GM18951 (cell line): ENCODE results near the gene EVI5L.

Source experiments
- POLR2A ChIP-seq: IDR thresholded peaks from 4 replicates; pipeline ENCODE4 v1.6.1; 2011; ENCODE audit warnings: mild to moderate bottlenecking; ENCODE audit not compliant: insufficient read length, insufficient read depth; ENCODE audit errors: extremely low read depth
- in situ Hi-C: fragments of 300-500 bp; cut with MboI; formaldehyde crosslinking; loops from one replicate; pipeline ENCODE4 v1.12.0; 2022; ENCODE audit warnings: low sequenced_read_pairs, mixed read lengths, inconsistent platforms; ENCODE audit not compliant: unreplicated experiment

Gene EVI5L

DNA sequence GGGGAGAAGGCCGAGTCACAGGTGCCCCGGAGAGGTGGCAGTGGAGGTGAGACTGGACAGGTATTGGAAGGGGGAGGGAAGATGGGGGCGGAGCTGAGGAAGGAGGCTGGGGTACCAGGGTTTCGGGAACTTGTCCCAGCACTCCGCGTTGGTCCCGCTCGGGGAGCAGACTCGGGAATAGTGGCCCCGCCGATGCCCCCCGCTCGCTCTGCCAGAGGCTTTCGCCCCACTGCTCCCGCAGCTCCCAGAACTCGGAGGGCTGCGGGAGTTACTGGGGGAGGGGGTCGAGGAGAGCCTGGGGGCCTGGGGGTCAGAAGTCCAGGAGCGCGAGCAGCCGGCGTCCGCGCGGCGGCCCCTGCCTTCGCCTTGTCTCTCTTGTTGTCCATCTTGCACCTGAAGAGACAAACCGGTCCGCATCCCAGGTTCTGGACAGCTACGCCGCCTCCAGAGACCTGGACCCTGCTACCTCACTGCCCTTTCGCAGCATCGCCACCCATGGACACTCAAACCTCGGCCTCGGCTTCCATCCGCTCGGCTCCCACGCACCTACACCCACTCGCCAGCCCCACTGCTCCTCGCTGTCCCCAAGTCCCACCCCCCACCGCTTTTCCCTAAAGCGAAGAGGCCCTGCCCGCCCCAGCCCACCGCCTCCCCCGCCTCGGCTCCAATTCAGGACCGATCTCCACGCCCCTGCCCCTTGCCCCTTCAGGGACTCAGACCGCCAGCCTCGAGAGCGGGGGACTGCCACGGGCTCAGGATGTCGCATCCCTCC is 43.5 kb downstream of the EVI5L start:
- no peak for TF ChIP-seq POLR2A
- in situ Hi-C loops = no loop called here

DNA sequence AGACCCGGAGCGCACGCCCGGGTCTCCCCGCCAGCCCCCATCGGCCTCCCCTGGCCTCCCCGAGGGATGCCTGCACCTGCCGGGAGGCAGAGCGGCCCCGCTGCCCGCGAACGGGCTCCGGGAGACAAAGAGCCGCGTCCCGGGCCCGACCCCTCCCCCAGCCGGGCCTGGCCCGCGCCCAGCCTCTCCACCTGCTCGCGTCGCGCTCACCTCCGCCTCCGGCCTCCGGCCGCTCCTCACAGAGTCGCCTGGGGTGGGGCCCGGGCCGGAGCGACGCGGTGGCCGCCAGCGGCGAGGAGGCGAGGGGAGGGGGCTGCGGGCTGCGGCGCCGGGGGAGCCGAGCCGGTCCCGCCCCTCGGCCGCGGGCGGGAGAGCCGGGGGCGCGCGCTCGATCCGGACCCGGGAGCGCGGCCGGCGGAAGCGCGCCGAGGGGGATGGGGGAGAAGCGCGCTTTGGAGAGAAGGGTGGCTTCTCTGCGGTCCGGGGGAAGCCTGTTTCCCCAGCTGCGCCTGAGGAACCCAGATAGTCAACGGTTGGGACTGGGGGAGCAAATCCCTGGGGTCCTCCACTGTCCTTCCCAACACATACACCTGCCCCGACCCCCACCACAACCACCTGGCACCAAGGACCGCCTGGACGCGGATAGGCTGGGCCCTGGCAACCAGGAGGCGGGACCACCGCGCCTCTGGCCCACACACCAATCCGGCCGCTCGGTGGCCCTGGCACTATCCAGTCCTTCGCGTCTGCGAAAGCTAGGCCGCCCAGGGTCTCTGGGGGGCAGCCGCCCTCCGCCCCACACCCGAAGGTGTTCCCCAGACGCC is 44.3 kb downstream of the EVI5L start, which contains the start of gene PRR36:
Gene PRR36 (minus strand): TSS at position 315 of the 821 bp plus-strand sequence. CDS start 701 bp downstream, outside the sequence.
- no peak for TF ChIP-seq POLR2A

DNA sequence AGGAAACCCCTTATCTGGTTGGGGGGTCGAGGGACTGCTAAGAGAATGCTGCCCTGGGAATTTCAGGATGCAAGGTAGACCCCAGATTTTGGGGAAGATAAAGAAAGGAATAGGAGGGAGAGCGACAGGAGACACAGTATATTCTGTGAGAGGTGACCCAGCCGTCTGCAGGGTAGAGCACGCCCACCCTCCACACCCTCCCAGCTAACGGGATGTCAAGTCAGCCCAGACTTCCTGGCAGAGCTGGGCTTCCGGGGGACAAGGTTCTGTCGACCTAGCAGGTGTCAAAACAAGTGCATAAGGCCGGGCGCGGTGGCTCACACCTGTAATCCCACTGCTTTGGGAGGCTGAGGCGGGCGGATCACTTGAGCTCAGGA is 44.9 kb downstream of the EVI5L start:
- in situ Hi-C loops = no loop called here
- TF ChIP-seq POLR2A = no peak

More for the DNA sequence above, 44.3 kb downstream of the EVI5L start, which contains the start of gene PRR36:
- in situ Hi-C loops = no loop called here

DNA sequence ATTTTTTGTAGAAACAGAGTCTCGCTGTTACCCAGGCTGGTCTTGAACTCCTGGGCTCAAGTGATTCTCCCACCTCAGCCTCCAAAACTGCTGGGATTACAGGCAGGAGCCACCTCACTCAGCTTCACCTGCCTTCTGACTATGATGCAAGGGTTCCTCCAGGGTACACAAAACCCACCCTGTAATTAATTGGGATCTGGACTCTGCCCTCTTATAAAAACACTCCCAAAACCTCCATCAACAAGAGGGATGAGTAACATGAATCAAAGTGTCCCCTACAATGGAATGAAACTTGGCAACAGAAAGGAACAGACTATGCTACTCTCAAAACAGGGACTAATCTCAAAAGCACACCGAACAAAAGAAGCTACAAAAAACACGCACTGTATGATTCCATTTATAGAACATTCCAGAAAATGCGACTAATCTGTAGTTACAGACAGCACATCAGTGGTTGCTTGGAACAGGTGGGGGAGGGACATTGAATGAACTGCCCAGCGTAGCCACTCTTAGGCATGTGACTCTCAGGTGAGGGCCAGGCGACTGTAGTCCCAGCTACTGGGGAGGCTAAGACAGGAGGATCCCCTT is 47.3 kb downstream of the EVI5L start:
- no peak for TF ChIP-seq POLR2A
- in situ Hi-C loops = no loop called here

DNA sequence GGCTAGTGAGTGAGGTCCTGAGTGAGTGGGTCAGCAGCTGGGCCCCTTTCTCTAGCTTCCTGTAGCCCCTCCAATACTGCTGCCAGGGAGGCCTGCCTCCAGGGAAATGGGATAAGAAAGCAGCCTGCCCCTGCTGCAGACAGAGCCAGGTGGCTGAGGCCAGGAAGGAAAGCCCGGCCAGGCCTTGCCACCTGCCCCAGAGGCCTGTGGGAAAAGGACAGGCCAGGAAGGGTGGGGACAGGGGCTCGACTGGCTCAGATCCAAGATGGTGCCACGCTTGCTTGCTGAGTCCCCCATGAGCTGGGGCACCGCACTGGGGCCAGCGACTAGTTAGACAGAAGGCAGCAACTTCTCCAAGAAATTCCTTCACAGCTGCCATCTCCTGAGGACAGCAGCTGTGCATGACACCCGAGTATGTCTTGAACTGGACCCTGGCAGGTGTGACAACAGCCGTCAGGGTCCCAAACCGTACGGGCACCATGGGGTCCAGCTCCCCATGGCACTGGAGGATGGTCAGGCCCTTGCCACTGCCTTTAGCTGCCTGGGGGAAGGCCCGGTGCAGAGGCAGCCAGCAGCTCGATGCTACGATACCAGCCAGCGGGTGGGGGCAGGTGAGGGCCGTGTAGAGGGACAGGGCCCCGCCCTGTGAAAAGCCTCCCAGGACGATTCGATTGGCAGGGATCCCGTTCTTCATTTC is 49.2 kb downstream of the EVI5L start:
- TF ChIP-seq POLR2A = no peak

DNA sequence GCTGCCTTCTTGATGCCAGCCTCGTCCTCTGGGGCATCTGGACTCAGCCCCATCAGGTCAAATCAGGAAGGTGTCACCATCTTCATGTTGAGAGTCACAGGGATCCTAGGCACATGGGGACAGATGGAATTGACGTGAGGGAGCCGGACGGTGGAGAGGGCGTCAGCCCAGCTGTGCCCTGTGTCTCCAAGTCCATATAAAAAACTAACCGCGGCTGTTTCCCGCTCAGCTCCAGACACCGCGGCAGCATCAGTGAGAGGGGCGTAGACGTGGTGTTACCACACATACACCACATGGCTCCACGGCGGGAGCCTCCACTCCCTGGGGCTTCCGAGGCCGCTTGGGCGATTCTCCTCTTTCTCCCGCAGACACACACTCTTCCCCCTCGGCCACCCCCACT is 49.8 kb downstream of the EVI5L start:
- no peak for TF ChIP-seq POLR2A
- in situ Hi-C loops = no loop called here

More for the DNA sequence above, 49.2 kb downstream of the EVI5L start:
- in situ Hi-C loops = no loop called here

DNA sequence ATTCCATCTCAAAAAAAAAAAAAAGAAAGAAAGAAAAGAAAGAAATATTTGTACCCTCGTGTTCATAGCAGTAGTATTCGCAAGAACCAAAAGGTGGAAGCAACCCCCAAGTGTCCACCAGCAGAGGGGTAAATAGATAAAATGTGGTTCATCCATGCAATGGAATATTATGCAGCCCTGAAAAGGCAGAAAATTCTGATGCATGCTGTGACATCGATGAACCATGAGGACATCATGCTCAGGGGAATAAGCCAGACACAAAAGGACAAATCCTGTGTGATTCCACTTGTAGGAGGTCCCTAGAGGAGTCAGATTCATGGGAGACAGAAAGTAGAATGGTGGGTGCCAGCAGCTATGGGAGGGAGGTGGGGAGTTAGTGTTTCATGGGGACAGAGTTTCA is 51.9 kb downstream of the EVI5L start:
- TF ChIP-seq POLR2A = no peak
- in situ Hi-C loops = no loop called here

DNA sequence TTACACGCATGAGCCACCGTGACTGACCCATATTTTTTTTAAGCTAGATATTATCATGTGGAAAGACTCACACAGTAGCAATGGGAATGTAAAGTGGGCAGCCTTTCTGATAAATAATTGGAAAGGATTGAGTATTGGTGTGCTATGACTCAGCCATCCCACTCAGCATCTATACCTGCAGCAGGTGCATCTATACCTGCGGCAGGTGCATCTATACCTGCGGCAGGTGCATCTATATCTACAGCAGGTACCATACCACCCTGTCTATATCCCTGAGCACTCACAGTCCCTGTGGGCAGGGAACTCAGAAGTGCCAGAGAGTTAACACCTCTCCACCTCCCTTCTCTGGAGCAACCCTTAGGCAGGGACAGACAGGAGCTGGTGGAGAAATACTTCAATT is 53.1 kb downstream of the EVI5L start:
- TF ChIP-seq POLR2A = no peak
- in situ Hi-C loops = no loop called here

DNA sequence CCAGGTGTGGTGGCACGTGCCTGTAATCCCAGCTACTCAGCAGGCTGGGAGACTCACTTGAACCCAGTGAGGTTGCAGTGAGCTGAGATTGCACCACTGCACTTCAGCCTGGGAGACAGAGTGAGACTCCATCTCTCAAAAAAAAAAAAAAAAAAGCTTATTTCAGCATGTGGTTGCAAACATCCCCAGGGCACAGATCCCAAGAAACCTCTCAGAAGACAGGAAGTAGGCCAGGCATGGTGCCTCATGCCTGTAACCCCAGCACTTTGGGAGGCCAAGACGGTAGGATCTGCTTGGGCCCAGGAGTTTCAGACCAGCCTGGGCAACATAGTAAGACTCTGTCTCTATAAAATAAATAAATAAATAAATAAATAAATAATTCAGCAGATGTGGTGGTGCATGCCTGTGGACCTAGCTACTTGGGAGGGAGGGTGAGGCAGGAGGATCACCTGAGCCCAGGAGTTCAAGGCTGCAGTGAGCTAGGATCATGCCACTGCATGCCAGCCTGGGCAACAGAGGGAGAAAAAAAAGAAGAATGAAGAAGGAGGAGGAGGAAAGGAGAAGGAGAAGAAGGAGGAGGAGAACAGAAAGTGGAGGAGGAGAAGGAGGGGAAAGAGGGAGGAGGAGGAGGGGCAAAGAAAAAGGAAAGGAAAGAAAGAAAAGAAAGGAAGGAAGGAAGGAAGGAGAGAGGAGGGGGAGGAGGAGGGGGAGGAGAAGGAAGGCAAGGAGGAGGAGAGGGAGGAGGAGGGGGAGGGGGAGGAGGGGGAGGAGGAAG is 54.0 kb downstream of the EVI5L start:
- no peak for TF ChIP-seq POLR2A
- in situ Hi-C loops = no loop called here

DNA sequence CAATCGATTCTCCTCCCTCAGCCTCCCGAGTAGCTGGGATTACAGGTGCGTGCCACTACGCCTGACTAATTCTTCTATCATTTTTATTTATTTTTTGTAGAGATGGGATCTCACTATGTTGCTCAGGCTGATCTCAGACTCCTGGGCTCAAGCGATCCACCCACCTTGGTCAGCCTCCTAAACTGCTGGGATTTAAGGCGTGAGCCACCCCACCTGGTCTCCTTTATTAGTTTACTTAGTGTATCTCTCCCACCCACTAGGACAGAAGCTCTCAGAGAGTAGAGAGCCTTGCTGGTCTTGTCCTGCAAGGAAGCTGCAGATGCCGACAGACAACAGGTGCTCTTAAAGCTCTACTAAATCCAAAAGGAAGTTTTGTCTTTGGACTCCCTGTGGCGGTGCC is 55.8 kb downstream of the EVI5L start:
- in situ Hi-C loops = no loop called here
- no peak for TF ChIP-seq POLR2A

DNA sequence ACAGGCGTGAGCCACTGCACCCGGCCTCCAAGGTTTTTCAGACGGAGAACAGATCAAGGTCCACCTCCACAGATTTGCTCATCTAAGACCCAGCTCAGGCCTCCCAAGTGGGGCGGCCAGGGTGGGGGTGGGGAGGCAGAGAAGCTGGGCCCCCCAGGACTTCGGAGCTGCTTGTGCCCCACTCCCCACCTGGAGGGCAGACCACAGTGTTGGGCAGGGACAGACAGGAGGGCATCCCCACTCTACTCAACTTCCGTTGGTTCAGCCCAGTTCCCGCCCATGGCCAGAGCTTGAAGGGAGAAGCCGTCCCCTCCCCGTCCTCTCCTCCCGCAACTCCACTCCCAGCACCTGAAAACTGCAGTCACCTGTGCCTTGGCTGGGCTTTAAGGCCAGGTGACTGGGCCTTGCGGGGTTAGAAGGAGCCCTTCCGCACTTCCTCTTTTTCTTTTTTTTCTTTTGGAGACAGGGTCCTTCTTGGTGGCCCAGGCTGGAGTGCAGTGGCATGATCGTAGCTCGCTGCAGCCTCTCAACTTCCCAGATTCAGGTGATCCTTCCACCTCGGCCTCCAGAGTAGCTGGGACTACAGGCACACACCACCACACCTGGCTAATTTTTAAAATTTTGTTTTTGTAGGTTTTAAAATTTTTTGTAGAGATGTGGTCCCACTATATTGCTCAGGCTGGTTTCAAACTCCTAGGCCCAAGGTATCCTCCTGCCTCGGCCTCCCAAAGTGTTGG is 57.6 kb downstream of the EVI5L start:
- in situ Hi-C loops = no loop called here
- TF ChIP-seq POLR2A = no peak
